KOPT-K1 (cell line): ENCODE data around the gene KRTAP10-1.
"Not testable (repeated sequence)": the region's sequence is repeated elsewhere in the genome, so short reads cannot be mapped to it uniquely, and the experiment has no call there.

Experiments
- H3K27ac ChIP-seq: fragments of 200-600 bp; sonication (generic); 2 replicates; pipeline ENCODE4 v1.5.1; 2016; ENCODE audit warnings: antibody characterized with exemption, mild to moderate bottlenecking, low read depth, low read length; ENCODE audit not compliant: poor library complexity, severe bottlenecking
- H3K36me3 ChIP-seq: fragments of 200-600 bp; sonication (generic); 2 replicates; pipeline ENCODE4 v1.5.1; 2017; ENCODE audit warnings: antibody characterized with exemption, mild to moderate bottlenecking, low read length, moderate library complexity; ENCODE audit not compliant: insufficient read depth
- H3K9me3 ChIP-seq: fragments of 200-600 bp; sonication (generic); 2 replicates; pipeline ENCODE4 v1.5.1; 2017; ENCODE audit warnings: antibody characterized with exemption, low read length, mild to moderate bottlenecking; ENCODE audit not compliant: insufficient read depth, poor library complexity, severe bottlenecking

Gene KRTAP10-1, protein sequence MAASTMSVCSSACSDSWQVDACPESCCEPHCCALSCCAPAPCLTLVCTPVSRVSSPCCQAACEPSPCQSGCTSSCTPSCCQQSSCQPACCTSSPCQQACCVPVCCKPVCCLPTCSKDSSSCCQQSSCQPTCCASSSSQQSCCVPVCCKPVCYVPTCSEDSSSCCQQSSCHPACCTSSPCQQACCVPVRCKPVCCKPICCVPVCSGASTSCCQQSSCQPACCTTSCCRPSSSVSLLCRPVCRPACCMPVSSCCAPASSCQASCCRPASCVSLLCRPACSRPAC

DNA sequence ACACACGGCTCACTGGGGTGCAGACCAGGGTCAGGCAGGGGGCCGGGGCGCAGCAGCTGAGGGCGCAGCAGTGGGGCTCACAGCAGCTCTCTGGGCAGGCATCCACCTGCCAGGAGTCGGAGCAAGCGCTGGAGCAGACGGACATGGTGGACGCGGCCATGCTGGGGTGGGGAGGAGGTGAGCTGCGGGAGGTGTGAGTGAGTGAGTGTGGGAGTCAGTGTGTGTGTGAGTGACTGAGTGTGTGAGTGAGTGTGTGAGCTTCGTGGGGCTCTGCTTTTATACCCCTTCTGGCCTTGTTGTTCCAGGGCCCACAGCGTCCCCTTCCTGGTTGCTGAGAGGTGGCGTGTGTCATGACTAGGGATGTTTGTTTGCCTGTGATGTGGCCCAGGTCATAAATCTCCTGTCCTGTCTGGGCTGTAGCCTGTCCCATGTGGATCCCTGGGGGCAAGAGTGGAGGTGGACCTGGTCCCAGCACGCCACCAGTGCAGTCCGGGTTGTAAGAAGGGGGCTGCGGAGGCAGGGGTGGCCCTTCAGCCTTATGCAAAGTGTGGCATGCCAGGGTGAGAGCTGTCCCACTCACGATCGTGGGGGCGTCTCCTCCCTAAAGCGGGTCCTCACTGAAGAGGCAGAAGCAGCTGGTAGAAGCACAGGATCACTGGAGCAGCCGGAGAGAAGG lies at the start of gene KRTAP10-1:
TSS of gene KRTAP10-1 (minus strand) at position 205 of the 676 bp plus-strand sequence. CDS start at position 160, 45 bp downstream.
- H3K36me3 ChIP-seq: no peaks in the 10 kb centered on the region
- no peak within 1 kb of the TSS for H3K27ac ChIP-seq
- H3K9me3 ChIP-seq: no peaks in the 10 kb centered on the region

DNA sequence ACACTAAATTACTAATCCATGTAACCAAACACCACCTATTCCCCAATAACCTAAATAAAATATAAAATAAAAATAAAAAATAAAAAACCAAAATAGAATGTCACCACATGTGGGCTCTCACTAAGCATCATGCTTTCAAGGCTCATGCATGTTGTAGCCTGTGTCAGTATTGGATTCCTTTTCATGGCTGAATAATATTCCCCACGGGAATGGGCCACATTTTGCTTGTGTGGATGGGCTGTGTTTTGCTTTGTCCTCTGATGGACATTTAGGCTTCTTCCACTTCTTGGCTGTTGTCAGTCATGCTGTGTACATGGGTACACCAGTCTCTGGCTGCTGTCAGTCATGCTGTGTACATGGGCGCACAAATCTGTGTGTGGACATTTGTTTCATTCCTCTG lies 49.1 kb upstream of the KRTAP10-1 start:
- Histone ChIP-seq H3K27ac (no peak overlapping the region), H3K9me3 (no peaks in the 10 kb centered on the region), H3K36me3 (no peaks in the 10 kb centered on the region)

DNA sequence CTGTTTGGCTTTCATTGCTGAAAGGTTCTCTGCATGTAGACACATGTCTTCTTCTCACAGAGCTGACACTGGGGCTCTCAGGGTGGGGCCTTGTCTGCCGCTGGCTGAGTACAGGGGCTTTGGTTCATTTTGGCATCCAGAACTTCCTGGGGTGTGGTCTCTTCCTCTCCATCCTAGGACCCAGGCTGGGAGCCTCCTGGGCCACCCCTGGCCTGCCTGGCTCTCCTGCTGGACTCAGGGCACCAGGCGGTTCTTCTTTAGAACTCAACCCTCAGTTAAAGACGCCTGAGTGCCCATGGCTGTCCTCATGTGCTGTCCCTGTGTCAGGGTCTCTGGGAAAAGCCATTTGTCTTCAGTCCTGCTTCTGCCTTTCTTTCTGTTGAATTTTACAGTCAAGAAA lies 45.9 kb upstream of the KRTAP10-1 start:
- Histone ChIP-seq H3K27ac (no peak overlapping the region), H3K36me3 (no peaks in the 10 kb centered on the region), H3K9me3 (peaks cover 16% of the 10 kb centered on the region)

DNA sequence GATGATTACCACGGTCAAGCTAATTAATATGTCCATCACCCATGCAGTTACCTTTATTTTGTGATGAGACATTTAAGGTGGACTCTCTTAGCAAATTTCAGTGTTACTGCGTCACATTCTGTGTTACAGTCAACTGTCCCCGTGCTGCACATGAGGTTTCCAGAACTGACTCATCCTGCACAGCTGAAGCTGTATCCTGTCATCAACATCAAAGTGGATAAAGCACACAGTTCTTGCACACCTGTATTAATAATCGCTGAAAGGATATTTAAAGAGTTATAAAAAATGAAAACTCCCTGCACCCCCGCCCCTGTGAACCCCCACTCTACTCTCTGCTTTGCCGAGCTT lies 43.8 kb upstream of the KRTAP10-1 start:
- Histone ChIP-seq H3K27ac (no peak overlapping the region), H3K36me3 (no peaks in the 10 kb centered on the region), H3K9me3 (peaks cover 17% of the 10 kb centered on the region)

DNA sequence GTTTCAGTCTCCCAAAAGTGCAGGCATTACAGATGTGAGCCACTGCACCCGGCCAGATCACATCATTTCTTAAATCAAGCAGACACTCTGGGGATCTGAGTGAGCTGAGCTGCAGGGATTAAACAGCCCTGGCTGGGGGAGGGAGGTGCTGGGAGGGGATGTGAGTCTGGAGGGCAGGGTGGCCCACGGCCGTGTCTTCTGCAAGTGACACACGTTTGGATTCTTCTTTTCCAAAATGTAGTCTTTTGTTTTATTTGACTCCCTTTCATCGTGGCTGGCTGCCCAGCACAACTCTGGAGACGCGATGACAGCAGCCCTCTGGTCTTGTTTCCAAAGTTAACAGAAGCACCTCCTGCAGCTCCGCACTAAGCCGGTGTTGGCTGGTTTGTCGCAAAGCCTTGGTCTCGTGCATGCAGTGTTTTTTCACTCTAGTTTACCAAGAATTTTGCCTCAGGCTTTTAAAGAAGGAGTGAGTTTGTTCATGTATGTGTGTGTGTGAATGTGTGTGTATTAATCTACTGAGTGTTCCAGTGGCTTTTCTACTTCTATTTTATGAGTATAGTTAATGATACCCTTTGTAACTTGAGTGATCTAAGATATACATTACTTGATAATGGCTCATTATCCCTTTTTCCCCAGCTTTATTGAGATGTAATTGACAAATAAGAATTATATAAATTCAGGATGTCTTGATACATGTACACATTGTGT lies 43.2 kb upstream of the KRTAP10-1 start:
- no peak overlapping the region for H3K27ac ChIP-seq

DNA sequence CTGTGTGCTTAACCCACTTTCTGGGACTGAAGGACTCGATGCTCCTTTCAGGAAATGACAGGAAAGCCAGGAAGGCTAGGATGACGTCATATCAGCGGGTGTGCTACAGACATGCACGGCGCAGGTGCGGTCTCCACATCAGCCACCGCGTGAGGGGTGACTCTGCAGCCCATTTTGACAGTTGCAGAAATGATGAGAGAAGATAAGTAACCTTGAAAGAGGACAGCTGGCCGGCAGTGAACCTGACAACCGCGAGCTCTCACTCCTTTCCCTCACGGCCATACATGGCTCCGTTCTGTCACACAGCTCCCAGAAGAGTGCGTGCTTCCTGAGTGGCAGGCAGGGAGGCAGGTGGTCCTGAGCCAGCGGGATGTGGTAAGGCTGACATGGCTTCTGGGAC lies 42.1 kb upstream of the KRTAP10-1 start:
- Histone ChIP-seq H3K9me3 (peaks cover 22% of the 10 kb centered on the region), H3K36me3 (no peaks in the 10 kb centered on the region)

More for the DNA sequence above, 43.2 kb upstream of the KRTAP10-1 start:
- Histone ChIP-seq H3K9me3 (peaks cover 17% of the 10 kb centered on the region), H3K36me3 (no peaks in the 10 kb centered on the region)

DNA sequence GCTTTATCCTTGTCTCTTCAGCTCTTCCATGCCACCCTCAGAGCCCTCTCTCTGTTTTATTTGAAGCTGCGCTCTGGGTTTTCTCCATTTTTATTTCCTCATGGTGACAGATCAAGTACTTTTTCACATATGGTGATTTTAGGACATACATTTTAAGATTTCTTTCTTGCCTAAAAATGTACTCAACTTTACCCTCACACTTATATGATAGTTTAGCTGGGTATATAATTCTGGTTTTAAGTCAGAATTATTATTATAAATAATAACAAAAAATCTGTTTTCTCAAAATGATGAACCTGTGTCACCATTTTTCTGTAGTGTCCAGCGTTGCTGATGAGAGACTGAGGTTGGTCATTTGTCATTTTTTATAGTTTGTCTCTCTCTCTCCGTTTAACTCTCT lies 41.2 kb upstream of the KRTAP10-1 start:
- Histone ChIP-seq H3K27ac (no peak overlapping the region), H3K9me3 (peaks cover 28% of the 10 kb centered on the region), H3K36me3 (no peaks in the 10 kb centered on the region)

More for the DNA sequence above, 42.1 kb upstream of the KRTAP10-1 start:
- H3K27ac ChIP-seq: no peak overlapping the region

DNA sequence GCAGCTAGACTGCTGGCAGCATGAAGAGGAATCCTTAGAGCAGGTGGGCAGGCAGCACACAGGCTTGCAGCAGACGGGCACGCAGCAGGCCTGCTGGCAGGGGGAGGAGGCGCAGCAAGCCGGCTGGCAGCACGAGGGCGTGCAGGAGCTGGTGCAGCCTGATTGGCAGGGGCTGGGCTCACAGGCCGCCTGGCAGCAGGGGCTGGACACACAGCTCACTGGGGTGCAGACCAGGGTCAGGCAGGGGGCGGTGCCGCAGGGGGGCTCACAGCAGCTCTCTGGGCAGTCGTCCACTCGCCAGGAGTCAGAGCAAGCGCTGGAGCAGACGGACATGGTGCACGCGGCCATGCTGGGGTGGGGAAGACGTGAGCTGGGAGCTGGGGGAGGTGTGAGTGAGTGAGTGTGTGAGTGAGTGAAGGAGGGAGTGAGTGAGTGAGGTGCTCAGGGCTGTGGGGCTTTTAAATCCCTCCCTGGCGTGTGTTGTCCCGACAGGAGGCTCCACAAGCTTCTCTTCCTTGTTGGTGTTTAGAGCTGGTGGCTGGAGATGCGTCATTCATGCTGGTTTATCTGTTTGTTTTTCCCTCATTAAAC lies 40.3 kb upstream of the KRTAP10-1 start, which contains the start of gene KRTAP10-5:
TSS of gene KRTAP10-5 (minus strand) at position 374 of the 591 bp plus-strand sequence. CDS start at position 348, 26 bp downstream.
- not testable (repeated sequence) for H3K36me3 ChIP-seq, H3K27ac ChIP-seq
- peaks cover 28% of the 10 kb centered on the region for H3K9me3 ChIP-seq

DNA sequence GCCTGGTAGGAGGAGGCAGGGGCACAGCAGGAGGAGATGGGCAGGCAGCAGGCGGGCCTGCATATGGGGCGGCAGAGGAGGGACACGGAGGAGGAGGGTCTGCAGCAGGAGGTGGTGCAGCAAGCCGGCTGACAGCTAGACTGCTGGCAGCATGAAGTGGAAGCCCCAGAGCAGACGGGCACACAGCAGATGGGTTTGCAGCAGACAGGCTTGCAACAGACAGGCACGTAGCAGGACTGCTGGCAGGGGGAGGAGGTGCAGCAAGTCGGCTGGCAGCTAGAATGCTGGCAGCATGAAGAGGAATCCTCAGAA lies 39.8 kb upstream of the KRTAP10-1 start:
- no peak overlapping the region for H3K27ac ChIP-seq
- H3K9me3 ChIP-seq: peaks cover 28% of the 10 kb centered on the region
- no peaks in the 10 kb centered on the region for H3K36me3 ChIP-seq

DNA sequence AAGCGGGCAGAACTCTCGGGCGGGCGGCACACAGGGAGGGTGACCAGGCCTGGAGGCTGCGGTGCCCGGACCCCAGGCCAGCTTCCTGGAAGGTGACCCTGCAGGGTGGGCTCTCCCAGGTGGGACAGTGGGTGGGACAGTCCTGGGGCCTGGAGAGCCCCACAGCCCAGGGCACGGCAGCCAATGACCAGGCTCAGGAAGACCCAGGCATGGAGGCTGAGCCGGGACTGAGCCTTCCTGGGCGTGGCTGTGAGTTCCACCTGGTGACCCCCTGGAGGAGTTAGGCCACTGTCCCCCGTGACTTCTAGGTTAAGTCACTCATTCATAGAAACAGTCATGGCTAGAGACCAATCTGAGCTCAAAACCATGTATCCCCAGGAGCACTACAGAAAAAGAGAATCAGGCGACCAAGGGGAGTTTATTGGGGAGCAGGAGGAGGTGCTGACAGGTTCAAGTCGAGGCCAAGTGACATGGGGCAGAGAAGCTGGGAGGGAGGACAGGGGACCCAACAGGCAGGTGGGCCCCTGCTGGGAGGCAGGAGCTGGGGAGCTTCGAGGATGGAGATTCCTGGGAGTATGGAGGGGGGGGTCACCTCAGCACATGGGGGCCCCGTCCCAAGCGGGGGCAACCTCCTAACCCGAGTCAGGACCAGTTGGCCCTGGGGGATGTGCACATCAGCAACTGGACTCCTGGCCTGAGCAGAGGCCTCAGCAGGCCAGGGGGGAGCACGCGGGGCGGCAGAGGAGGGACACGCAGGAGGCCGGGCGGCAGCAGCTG lies 39.2 kb upstream of the KRTAP10-1 start:
- peaks cover 28% of the 10 kb centered on the region for H3K9me3 ChIP-seq
- no peaks in the 10 kb centered on the region for H3K36me3 ChIP-seq
- H3K27ac ChIP-seq: no peak overlapping the region

DNA sequence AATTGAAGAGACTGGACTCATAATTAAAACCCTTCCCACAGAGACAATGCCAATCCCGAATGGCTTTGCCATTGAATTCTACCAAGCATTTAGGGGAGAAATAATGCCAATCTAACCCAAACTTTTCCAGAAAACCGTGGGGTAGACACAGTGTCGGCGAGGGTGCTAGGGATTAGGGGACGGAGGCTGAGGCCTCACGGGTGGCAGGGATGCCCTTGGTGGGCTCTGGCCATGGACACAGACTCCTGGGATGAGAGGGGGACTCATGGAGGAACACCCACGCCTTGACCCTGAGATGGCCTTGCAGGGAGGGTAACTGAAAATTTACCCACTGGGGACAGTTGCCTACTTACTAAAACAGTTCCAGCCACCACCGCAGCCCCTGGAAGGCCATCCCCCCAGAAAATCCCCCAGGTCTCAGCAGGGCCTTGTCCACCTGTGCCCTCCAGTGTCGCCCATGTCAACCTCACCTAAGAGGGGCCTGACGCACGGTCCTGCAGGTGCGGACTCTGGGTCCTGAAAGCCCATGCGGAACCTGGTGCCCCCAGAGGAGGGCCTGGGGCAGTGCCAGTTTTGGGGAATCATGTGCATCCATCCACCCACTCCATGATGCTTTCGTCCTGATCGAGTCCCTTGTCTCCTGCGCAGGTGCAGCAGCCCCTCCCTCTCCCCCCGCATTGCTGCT lies 38.5 kb upstream of the KRTAP10-1 start:
- Histone ChIP-seq H3K27ac (no peak overlapping the region), H3K9me3 (peaks cover 28% of the 10 kb centered on the region), H3K36me3 (no peaks in the 10 kb centered on the region)

DNA sequence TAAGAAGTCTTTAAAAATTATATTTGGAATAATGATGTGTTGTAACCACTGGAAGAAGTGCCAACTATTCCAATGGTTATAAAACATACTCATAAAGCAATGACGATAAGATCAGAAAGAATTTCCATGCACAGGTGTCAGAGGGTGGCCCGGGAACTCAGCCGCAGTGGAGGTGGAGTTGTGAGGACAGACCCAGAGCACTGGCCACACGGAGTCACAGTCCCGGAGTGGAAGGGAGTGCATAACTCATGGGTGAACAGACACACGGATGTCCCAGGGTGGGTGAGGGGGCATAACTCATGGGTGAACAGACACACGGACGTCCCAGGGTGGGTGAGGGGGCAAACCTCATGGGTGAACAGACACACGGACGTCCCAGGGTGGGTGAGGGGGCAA lies 36.0 kb upstream of the KRTAP10-1 start:
- Histone ChIP-seq H3K27ac (no peak overlapping the region), H3K36me3 (no peaks in the 10 kb centered on the region), H3K9me3 (peaks cover 23% of the 10 kb centered on the region)

DNA sequence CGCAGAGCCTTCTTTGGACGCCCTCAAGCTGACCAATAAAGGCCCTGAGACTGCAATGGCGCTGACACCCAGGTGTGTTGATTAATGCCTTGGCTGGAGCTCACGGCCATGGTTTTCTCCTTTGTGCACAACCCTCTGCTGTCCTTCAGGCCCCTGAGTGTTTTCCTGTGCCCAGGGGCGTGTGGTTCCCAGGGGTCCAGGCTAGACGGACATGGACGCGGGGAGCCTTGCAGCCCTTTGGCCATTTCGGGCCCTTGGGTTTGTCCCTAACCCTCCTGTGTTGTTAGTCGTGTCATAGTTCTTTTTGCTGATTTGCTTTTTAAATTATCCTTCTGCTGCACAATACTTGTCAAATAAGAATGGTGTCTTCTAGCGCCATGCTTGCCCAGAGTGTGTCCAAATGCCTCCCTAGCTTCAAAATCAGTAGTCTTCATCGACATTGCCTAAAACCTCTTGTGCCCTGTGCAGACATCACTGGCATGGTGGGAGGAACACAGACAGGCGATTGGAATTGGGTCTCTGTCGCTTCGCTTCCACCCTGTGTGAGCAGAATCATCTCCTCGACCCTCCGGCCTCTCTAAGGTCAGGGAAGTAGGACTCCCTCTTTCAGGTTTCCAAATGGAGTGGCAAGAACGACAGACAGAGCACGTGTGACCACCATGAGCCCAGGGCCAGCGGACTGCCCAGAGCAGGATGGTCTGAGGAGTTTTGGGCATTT lies 35.5 kb upstream of the KRTAP10-1 start:
- H3K27ac ChIP-seq: no peak overlapping the region

More for the DNA sequence above, 35.5 kb upstream of the KRTAP10-1 start:
- H3K9me3 ChIP-seq: peaks cover 23% of the 10 kb centered on the region
- H3K36me3 ChIP-seq: no peaks in the 10 kb centered on the region
